ENCODE results near the gene PLA2G4A. TPM values are rescaled to one million over a fixed set of nuclear protein-coding genes. Genes with fewer than 3 reads are reported as not detected.

Gene PLA2G4A
- total and polyA plus RNA-seq, 12 donors: 4.2 to 53.1 (median 14.9) TPM

DNA sequence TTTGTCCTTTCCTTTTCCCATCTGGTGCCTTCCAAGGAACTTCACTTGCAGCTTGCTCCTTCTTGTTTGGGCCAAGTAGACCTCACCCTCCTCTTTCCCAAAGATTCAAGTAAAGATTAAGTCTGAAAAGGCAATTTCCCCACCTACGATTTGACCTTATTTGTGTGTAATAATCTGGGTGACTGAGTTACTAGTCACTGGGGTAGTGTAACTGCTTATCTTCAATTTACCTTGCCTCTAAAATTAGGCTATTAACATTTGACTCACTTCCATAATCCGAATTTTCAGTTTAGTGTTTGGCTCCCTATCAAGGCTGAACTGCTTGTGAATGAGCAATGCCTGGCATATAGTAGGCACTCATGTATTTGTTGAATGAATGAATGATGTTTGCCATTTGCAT lies 59.6 kb downstream of the PLA2G4A start:
- H3K36me3 ChIP-seq (replicated peaks in 1 of 2): no peaks in the 10 kb centered on the region
- 46 to 63% (median 53%) methylated on average over 2 of the region's 2 CpGs for WGBS, 4 donors
- H3K27me3 ChIP-seq: no peaks in the 10 kb centered on the region
- intact Hi-C loops (cut with DNase I): no loop called here
- H3K27ac ChIP-seq: no peak overlapping the region
- TF ChIP-seq, protein P1, sequence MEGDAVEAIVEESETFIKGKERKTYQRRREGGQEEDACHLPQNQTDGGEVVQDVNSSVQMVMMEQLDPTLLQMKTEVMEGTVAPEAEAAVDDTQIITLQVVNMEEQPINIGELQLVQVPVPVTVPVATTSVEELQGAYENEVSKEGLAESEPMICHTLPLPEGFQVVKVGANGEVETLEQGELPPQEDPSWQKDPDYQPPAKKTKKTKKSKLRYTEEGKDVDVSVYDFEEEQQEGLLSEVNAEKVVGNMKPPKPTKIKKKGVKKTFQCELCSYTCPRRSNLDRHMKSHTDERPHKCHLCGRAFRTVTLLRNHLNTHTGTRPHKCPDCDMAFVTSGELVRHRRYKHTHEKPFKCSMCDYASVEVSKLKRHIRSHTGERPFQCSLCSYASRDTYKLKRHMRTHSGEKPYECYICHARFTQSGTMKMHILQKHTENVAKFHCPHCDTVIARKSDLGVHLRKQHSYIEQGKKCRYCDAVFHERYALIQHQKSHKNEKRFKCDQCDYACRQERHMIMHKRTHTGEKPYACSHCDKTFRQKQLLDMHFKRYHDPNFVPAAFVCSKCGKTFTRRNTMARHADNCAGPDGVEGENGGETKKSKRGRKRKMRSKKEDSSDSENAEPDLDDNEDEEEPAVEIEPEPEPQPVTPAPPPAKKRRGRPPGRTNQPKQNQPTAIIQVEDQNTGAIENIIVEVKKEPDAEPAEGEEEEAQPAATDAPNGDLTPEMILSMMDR (IDR thresholded peaks at IDR 0.05): no peak
- no peak for TF ChIP-seq POLR2A (IDR thresholded peaks at IDR 0.05)
- no peak for DNase-seq
- H3K4me1 ChIP-seq (replicated peaks in 1 of 2): no peaks in the 10 kb centered on the region
- H3K4me3 ChIP-seq: no peak overlapping the region
- no peaks in the 10 kb centered on the region for H3K9me3 ChIP-seq (replicated peaks in 1 of 3)

DNA sequence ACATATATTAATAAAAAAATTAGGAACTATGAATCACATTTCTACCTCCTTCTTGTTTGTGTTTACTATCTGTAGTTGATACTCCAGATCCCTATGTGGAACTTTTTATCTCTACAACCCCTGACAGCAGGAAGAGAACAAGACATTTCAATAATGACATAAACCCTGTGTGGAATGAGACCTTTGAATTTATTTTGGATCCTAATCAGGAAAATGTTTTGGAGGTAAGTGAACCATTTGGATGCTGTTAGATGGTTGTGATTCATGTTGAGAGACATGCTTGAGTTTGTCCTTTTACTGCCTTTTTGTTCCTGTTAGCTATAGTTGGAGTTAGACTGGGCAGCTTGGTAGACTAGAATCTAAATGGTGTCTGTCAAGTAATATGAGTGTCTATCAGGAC lies 64.2 kb downstream of the PLA2G4A start:
- H3K4me3 ChIP-seq: no peak overlapping the region
- peaks cover 0 to 6% of the 10 kb centered on the region in 2 donors for H3K4me1 ChIP-seq (replicated peaks in 1 of 2)
- H3K27me3 ChIP-seq: no peaks in the 10 kb centered on the region
- H3K9me3 ChIP-seq (replicated peaks in 1 of 3): no peaks in the 10 kb centered on the region
- H3K27ac ChIP-seq: no peak overlapping the region
- intact Hi-C loops (cut with DNase I): no loop called here
- DNase-seq: no peak
- TF ChIP-seq, protein P1 (IDR thresholded peaks at IDR 0.05): no peak
- no peak for TF ChIP-seq POLR2A (IDR thresholded peaks at IDR 0.05)
- no peaks in the 10 kb centered on the region for H3K36me3 ChIP-seq (replicated peaks in 1 of 2)

DNA sequence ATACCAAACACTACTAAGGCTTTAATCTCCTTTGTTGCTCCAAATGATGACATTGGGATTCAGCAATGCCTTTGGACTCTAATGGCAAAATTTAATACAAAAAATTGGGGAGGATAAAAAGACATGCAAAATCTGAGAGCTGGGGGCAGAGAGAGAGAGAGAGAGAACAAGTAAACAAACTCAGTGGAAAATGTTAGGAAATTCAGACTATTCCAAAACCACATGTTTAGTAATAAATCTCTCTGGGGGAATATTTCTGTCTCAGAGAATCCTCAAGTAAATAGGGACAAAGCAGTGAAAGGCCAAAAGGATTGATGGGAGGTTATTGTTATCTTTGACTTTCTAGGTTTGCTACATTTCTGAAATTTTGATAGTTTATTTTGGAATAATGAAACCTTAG lies 65.7 kb downstream of the PLA2G4A start:
- intact Hi-C loops (cut with DNase I): no loop called here
- no peaks in the 10 kb centered on the region for H3K36me3 ChIP-seq (replicated peaks in 1 of 2)

DNA sequence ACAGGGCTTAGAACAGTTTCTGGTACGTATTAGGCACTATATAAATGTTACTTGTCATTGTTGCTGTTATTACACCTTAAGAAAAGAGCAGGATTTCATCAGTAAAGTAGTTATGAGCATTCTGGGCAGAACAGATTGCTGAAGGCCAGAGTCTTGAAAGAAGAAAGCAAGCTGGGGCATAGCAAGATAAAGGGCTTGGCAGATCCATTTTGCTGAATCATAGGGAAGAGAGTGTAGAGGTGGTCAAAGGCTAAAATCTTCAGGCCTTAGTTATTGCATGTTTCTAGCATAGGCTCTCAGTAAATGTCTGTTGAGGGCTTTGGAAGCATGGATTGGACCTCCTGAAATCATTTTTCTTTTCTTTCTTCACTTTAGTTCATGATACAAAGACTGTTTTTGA lies 67.5 kb downstream of the PLA2G4A start:
- DNase-seq: no peak
- intact Hi-C loops (cut with DNase I): no loop called here
- Histone ChIP-seq H3K36me3 (replicated peaks in 1 of 2) (no peaks in the 10 kb centered on the region), H3K27me3 (no peaks in the 10 kb centered on the region), H3K9me3 (replicated peaks in 1 of 3) (no peaks in the 10 kb centered on the region), H3K27ac (no peak overlapping the region), H3K4me3 (no peak overlapping the region), H3K4me1 (replicated peaks in 1 of 2) (peaks cover 0 to 6% of the 10 kb centered on the region in 2 donors)
- 49 to 63% (median 59%) methylated on average over 1 of the region's 1 CpG for WGBS, 4 donors
- TF ChIP-seq, protein P1 (IDR thresholded peaks at IDR 0.05): no peak
- TF ChIP-seq POLR2A (IDR thresholded peaks at IDR 0.05): no peak

More for the DNA sequence above, 65.7 kb downstream of the PLA2G4A start:
- Histone ChIP-seq H3K27ac (no peak overlapping the region), H3K4me3 (no peak overlapping the region), H3K27me3 (no peaks in the 10 kb centered on the region), H3K4me1 (replicated peaks in 1 of 2) (peaks cover 0 to 6% of the 10 kb centered on the region in 2 donors), H3K9me3 (replicated peaks in 1 of 3) (no peaks in the 10 kb centered on the region)
- DNase-seq: no peak
- TF ChIP-seq POLR2A (IDR thresholded peaks at IDR 0.05): no peak
- TF ChIP-seq, protein P1 (IDR thresholded peaks at IDR 0.05): no peak

Data from adrenal gland (tissue), 12 donors.